ENCODE results near the gene PLA2G4E. TPM values are rescaled to one million over a fixed set of nuclear protein-coding genes. Genes with fewer than 3 reads are reported as not detected.

PLA2G4E gene
- total and polyA plus RNA-seq, 9 of the 15 experiments (the other 6 are each of a cell fraction or from before 2014, with no cell fraction given), result 0.03 TPM; not detected in 8

GRCh38 chr15:42033214-42033873, 12.5 kb upstream of the PLA2G4E start:
- whole genome bisulfite sequencing (ENCODE audit: insufficient coverage, low coverage, missing lambda C conversion rate), result 0% methylated on average over 2 of the region's 3 CpGs
- Histone ChIP-seq H3K4me3 (no peak overlapping the region), H3K9ac (ENCODE audit: insufficient read depth in 1 of 2, low read depth in 2 of 2, low read length in 2 of 2) (no peak overlapping the region), H3K27me3 (ENCODE audit: control insufficient read depth in 2 of 2, insufficient read depth in 2 of 2, low read length in 2 of 2) (peaks cover 26 to 41% of the 10 kb centered on the region in 2 experiments; a peak in 3 of 5 replicates), H3K9me1 (ENCODE audit: control insufficient read depth, insufficient read depth, low read length) (no peaks in the 10 kb centered on the region), H2AFZ (ENCODE audit: low read depth, low read length) (no peak overlapping the region), H3K4me2 (ENCODE audit: insufficient read depth, low read length) (no peak overlapping the region), H3K9me3 (replicated peaks; ENCODE audit: control insufficient read depth, insufficient read depth, low read depth, low read length) (no peaks in the 10 kb centered on the region; the same call in none of the 2 replicates), H3K4me1 (replicated peaks in 1 of 2; ENCODE audit: control insufficient read depth in 2 of 2, insufficient read depth in 2 of 2, low read length in 2 of 2) (peaks cover 0 to 11% of the 10 kb centered on the region in 2 experiments; a peak in 1 of 5 replicates), H3K36me3 (ENCODE audit: control insufficient read depth, insufficient read depth, low read length) (no peaks in the 10 kb centered on the region), H4K20me1 (replicated peaks; ENCODE audit: control insufficient read depth, insufficient read depth, low read length) (no peaks in the 10 kb centered on the region), H3K79me2 (ENCODE audit: control insufficient read depth, insufficient read depth, low read length) (no peaks in the 10 kb centered on the region), H3K27ac (ENCODE audit: extremely low read depth, low read depth, low read length) (no peak overlapping the region)
- ChIA-PET POLR2A (no interaction called here), CTCF (ENCODE audit: low intra/inter-chr PET ratio) (no interaction called here)
- TF ChIP-seq BRD4 (IDR thresholded peaks at IDR 0.05) (no peak), NFYB (IDR thresholded peaks at IDR 0.05; ENCODE audit: extremely low read depth, insufficient read length) (no peak), ID3 (CRISPR knock-in tag; IDR thresholded peaks at IDR 0.05) (no peak), ID3 (tag; IDR thresholded peaks at IDR 0.05) (no peak), ZNF174 (CRISPR knock-in tag; IDR thresholded peaks at IDR 0.05) (no peak), L3MBTL2 (IDR thresholded peaks at IDR 0.05) (no peak), MYBL2 (IDR thresholded peaks at IDR 0.05; ENCODE audit: low read depth) (no peak), MYBL2 (CRISPR knock-in tag; IDR thresholded peaks at IDR 0.05; ENCODE audit: borderline replicate concordance) (no peak), ZZZ3 (IDR thresholded peaks at IDR 0.05) (no peak), CHD4 (IDR thresholded peaks at IDR 0.05; ENCODE audit: insufficient read depth, insufficient replicate concordance, low read depth, low read length, poor library complexity, severe bottlenecking) (no peak), SNIP1 (IDR thresholded peaks at IDR 0.05; ENCODE audit: low read depth) (no peak), ARID2 (IDR thresholded peaks at IDR 0.05) (no peak), NR2F6 (CRISPR knock-in tag; IDR thresholded peaks at IDR 0.05) (no peak), ZNF644 (tag; IDR thresholded peaks at IDR 0.05; ENCODE audit: low read depth) (no peak), RBM39 (optimal IDR thresholded peaks at IDR 0.05; ENCODE audit: low read depth, low read length) (no peak), LCOR (CRISPR knock-in tag; IDR thresholded peaks at IDR 0.05) (no peak), ZNF384 (IDR thresholded peaks at IDR 0.05; ENCODE audit: low read depth, low read length) (no peak)
- DNase-seq (ENCODE audit: extremely low read depth in 1 of 4, low spot score in 3 of 4) (no peak), FAIRE-seq (no peak), ATAC-seq (no peak)
- BruUV-seq (replicated peaks), result no TSS peak
- intact Hi-C loops (cut with micrococcal nuclease), result no loop called here
- in situ Hi-C loops (cut with MboI), result no loop called here
